ENCODE results near the gene NR3C1.

Gene NR3C1

GRCh38 chr5:143418140-143418866 lies 14.8 kb upstream of the NR3C1 start:
- no peak overlapping the region for H2AFZ ChIP-seq (ENCODE audit: low read length)
- no peaks in the 10 kb centered on the region for H3K9me3 ChIP-seq (replicated peaks; ENCODE audit: insufficient read depth, low read length)
- peaks cover 6% of the 10 kb centered on the region; the same call in 1 of the 2 replicates for H3F3A ChIP-seq (ENCODE audit: insufficient read depth, low read length)
- H3K36me3 ChIP-seq (replicated peaks; ENCODE audit: insufficient read depth, low read length) = no peaks in the 10 kb centered on the region
- no peak overlapping the region for H3K27ac ChIP-seq (ENCODE audit: low read length)
- H3K9me2 ChIP-seq (replicated peaks; ENCODE audit: insufficient read depth, low read length) = no peaks in the 10 kb centered on the region
- H3K4me3 ChIP-seq (ENCODE audit: low read length) = no peak overlapping the region
- no peak for DNase-seq
- TF ChIP-seq EZH2 (optimal IDR thresholded peaks at IDR 0.05; ENCODE audit: low read depth, low read length) = no peak
- TF ChIP-seq EZH2phosphoT487 (IDR thresholded peaks at IDR 0.05; ENCODE audit: low read length) = no peak
- TF ChIP-seq CTCF (IDR thresholded peaks at IDR 0.05; ENCODE audit: low read length) = no peak
- no peaks in the 10 kb centered on the region for H4K20me1 ChIP-seq (ENCODE audit: insufficient read depth, low read length)
- no peaks in the 10 kb centered on the region for H3K27me3 ChIP-seq (replicated peaks; ENCODE audit: insufficient read depth, low read length)
- H3K4me1 ChIP-seq (ENCODE audit: low read length) = peaks cover 17% of the 10 kb centered on the region
- no peak overlapping the region for H3K9ac ChIP-seq (ENCODE audit: low read length)
- H3K79me2 ChIP-seq (ENCODE audit: low read length) = no peaks in the 10 kb centered on the region
- no peak overlapping the region for H3K4me2 ChIP-seq (ENCODE audit: low read depth, low read length)

GRCh38 chr5:143417503-143418139 lies 14.1 kb upstream of the NR3C1 start:
- Histone ChIP-seq H3K36me3 (replicated peaks; ENCODE audit: insufficient read depth, low read length) (no peaks in the 10 kb centered on the region), H3K27ac (ENCODE audit: low read length) (no peak overlapping the region), H3K79me2 (ENCODE audit: low read length) (no peaks in the 10 kb centered on the region), H3K4me3 (ENCODE audit: low read length) (no peak overlapping the region), H3K9me3 (replicated peaks; ENCODE audit: insufficient read depth, low read length) (no peaks in the 10 kb centered on the region), H2AFZ (ENCODE audit: low read length) (no peak overlapping the region), H3K4me2 (ENCODE audit: low read depth, low read length) (no peak overlapping the region), H3K4me1 (ENCODE audit: low read length) (peaks cover 20% of the 10 kb centered on the region), H4K20me1 (ENCODE audit: insufficient read depth, low read length) (no peaks in the 10 kb centered on the region), H3K27me3 (replicated peaks; ENCODE audit: insufficient read depth, low read length) (no peaks in the 10 kb centered on the region), H3K9me2 (replicated peaks; ENCODE audit: insufficient read depth, low read length) (no peaks in the 10 kb centered on the region), H3F3A (ENCODE audit: insufficient read depth, low read length) (peaks cover 6% of the 10 kb centered on the region; the same call in 1 of the 2 replicates), H3K9ac (ENCODE audit: low read length) (no peak overlapping the region)
- no peak for DNase-seq
- TF ChIP-seq EZH2 (optimal IDR thresholded peaks at IDR 0.05; ENCODE audit: low read depth, low read length) (no peak), CTCF (IDR thresholded peaks at IDR 0.05; ENCODE audit: low read length) (no peak), EZH2phosphoT487 (IDR thresholded peaks at IDR 0.05; ENCODE audit: low read length) (no peak)

- Histone ChIP-seq H3K9ac (ENCODE audit: low read length) (no peak overlapping the region), H3K36me3 (replicated peaks; ENCODE audit: insufficient read depth, low read length) (no peaks in the 10 kb centered on the region), H3K9me3 (replicated peaks; ENCODE audit: insufficient read depth, low read length) (no peaks in the 10 kb centered on the region), H2AFZ (ENCODE audit: low read length) (no peak overlapping the region), H3K4me2 (ENCODE audit: low read depth, low read length) (no peak overlapping the region), H4K20me1 (ENCODE audit: insufficient read depth, low read length) (no peaks in the 10 kb centered on the region), H3K4me1 (ENCODE audit: low read length) (peaks cover 20% of the 10 kb centered on the region), H3F3A (ENCODE audit: insufficient read depth, low read length) (peaks cover 6% of the 10 kb centered on the region; the same call in 1 of the 2 replicates), H3K27me3 (replicated peaks; ENCODE audit: insufficient read depth, low read length) (no peaks in the 10 kb centered on the region), H3K79me2 (ENCODE audit: low read length) (no peaks in the 10 kb centered on the region), H3K4me3 (ENCODE audit: low read length) (no peak overlapping the region), H3K27ac (ENCODE audit: low read length) (no peak overlapping the region), H3K9me2 (replicated peaks; ENCODE audit: insufficient read depth, low read length) (no peaks in the 10 kb centered on the region)
- no peak for DNase-seq
- TF ChIP-seq CTCF (IDR thresholded peaks at IDR 0.05; ENCODE audit: low read length) = no peak
- no peak for TF ChIP-seq EZH2 (optimal IDR thresholded peaks at IDR 0.05; ENCODE audit: low read depth, low read length)
- no peak for TF ChIP-seq EZH2phosphoT487 (IDR thresholded peaks at IDR 0.05; ENCODE audit: low read length)
Measured at GRCh38 chr5:143416411-143416810, 12.9 kb upstream of the NR3C1 start.
